H9 (cell line): ENCODE data around the gene HOXA9. TPM values are rescaled to one million over a fixed set of nuclear protein-coding genes. Genes with fewer than 3 reads are reported as not detected.

Experiments
- DNase-seq: peaks from one replicate; pipeline ENCODE4 v3.0.0-alpha.2; 2017
- H2AFZ ChIP-seq: one replicate; pipeline ENCODE4 v1.6.1; 2013; ENCODE audit warnings: mild to moderate bottlenecking, low read length, control low read depth, moderate library complexity
- H2AK5ac ChIP-seq: 2 replicates; pipeline ENCODE4 v1.6.1; 2013; ENCODE audit warnings: low read length, control low read depth, mixed read lengths; ENCODE audit not compliant: insufficient read length
- H2BK120ac ChIP-seq: one replicate; pipeline ENCODE4 v1.6.1; 2013; ENCODE audit warnings: low read depth, mild to moderate bottlenecking, low read length, control low read depth, inconsistent platforms; ENCODE audit not compliant: poor library complexity, severe bottlenecking
- H2BK12ac ChIP-seq: 2 replicates; pipeline ENCODE4 v1.6.1; 2013; ENCODE audit warnings: low read length, control low read depth, mixed read lengths, low read depth; ENCODE audit not compliant: insufficient read length
- H2BK15ac ChIP-seq: 2 replicates; pipeline ENCODE4 v1.6.1; 2013; ENCODE audit warnings: low read depth, low read length, control low read depth
- H2BK20ac ChIP-seq: one replicate; pipeline ENCODE4 v1.6.1; 2013; ENCODE audit warnings: low read depth, mild to moderate bottlenecking, low read length, control low read depth, inconsistent platforms; ENCODE audit not compliant: poor library complexity, severe bottlenecking
- H2BK5ac ChIP-seq: 2 replicates; pipeline ENCODE4 v1.6.1; 2013; ENCODE audit warnings: low read length, control low read depth, mixed read lengths; ENCODE audit not compliant: insufficient read length
- H3K14ac ChIP-seq: 2 replicates; pipeline ENCODE4 v1.6.1; 2013; ENCODE audit warnings: low read length, control low read depth; ENCODE audit not compliant: insufficient read depth
- H3K18ac ChIP-seq: 2 replicates; pipeline ENCODE4 v1.6.1; 2013; ENCODE audit warnings: low read depth, mild to moderate bottlenecking, mixed read lengths, low read length, control low read depth; ENCODE audit not compliant: insufficient read length
- H3K23ac ChIP-seq: 2 replicates; pipeline ENCODE4 v1.6.1; 2013; ENCODE audit warnings: low read length, control low read depth, mixed read lengths, low read depth; ENCODE audit not compliant: insufficient read length
- H3K23me2 ChIP-seq: 2 replicates; pipeline ENCODE4 v1.6.1; 2013; ENCODE audit warnings: low read depth, mild to moderate bottlenecking, mixed read lengths, low read length, control low read depth; ENCODE audit not compliant: insufficient read length, poor library complexity, severe bottlenecking
- H3K27ac ChIP-seq: 2 replicates; pipeline ENCODE4 v1.5.1; 2013; ENCODE audit warnings: low read length, control low read depth, mixed read lengths, low read depth; ENCODE audit not compliant: insufficient read length
- H3K27me3 ChIP-seq: 2 replicates; pipeline ENCODE4 v1.6.1; 2013; ENCODE audit warnings: low read length, control low read depth, inconsistent platforms; ENCODE audit not compliant: insufficient read depth
- H3K4ac ChIP-seq: 2 replicates; pipeline ENCODE4 v1.6.1; 2013; ENCODE audit warnings: low read depth, mild to moderate bottlenecking, control low read depth, inconsistent platforms, low read length, moderate library complexity
- H3K4me1 ChIP-seq: 2 replicates; pipeline ENCODE4 v1.6.1; 2013; ENCODE audit warnings: low read length, control low read depth, inconsistent platforms; ENCODE audit not compliant: insufficient read depth
- H3K4me2 ChIP-seq: 2 replicates; pipeline ENCODE4 v1.6.1; 2013; ENCODE audit warnings: low read length, control low read depth, mixed read lengths; ENCODE audit not compliant: insufficient read length, insufficient read depth
- H3K56ac ChIP-seq: 2 replicates; pipeline ENCODE4 v1.6.1; 2013; ENCODE audit warnings: low read depth, mild to moderate bottlenecking, mixed read lengths, low read length, control low read depth; ENCODE audit not compliant: insufficient read length
- H3K79me1 ChIP-seq: 2 replicates; pipeline ENCODE4 v1.6.1; 2013; ENCODE audit warnings: low read depth, mild to moderate bottlenecking, moderate library complexity, low read length, control low read depth, inconsistent platforms; ENCODE audit not compliant: insufficient read depth, poor library complexity, severe bottlenecking
- H3K79me2 ChIP-seq: 2 replicates; pipeline ENCODE4 v1.6.1; 2013; ENCODE audit warnings: low read length, control low read depth, inconsistent platforms; ENCODE audit not compliant: insufficient read depth
- H3K9ac ChIP-seq: 2 replicates; pipeline ENCODE4 v1.6.1; 2013; ENCODE audit warnings: low read length, control low read depth, mixed read lengths; ENCODE audit not compliant: insufficient read length; ENCODE audit errors: extremely low read depth
- H3K9me3 ChIP-seq: one replicate; pipeline ENCODE4 v1.6.1; 2013; ENCODE audit warnings: low read depth, low read length, inconsistent platforms; ENCODE audit not compliant: control insufficient read depth
- H3T11ph ChIP-seq: one replicate; pipeline ENCODE4 v1.6.1; 2013; ENCODE audit warnings: mild to moderate bottlenecking, low read length, control low read depth, inconsistent platforms
- H4K20me1 ChIP-seq: one replicate; pipeline ENCODE4 v1.6.1; 2013; ENCODE audit not compliant: control insufficient read depth, insufficient read length, insufficient read depth
- H4K5ac ChIP-seq: 2 replicates; pipeline ENCODE4 v1.6.1; 2013; ENCODE audit warnings: low read depth, mild to moderate bottlenecking, mixed read lengths, low read length, control low read depth; ENCODE audit not compliant: insufficient read length
- H4K8ac ChIP-seq: replicated peaks from 2 replicates; pipeline ENCODE4 v1.6.1; 2013; ENCODE audit warnings: low read length, control low read depth, mixed read lengths, low read depth; ENCODE audit not compliant: insufficient read length
- H4K91ac ChIP-seq: 2 replicates; pipeline ENCODE4 v1.6.1; 2013; ENCODE audit warnings: low read depth, mild to moderate bottlenecking, moderate library complexity, mixed read lengths, low read length, control low read depth; ENCODE audit not compliant: insufficient read length
- H3K27ac Mint-ChIP-seq, 3 experiments: 2 replicates in 2 of 3; 3 replicates in 1 of 3; pipeline ENCODE4 v1.8.0; 2020 to 2021; ENCODE audit warnings: mixed read lengths in 3 of 3, mild to moderate bottlenecking in 1 of 3, moderate library complexity in 1 of 3
- H3K27me3 Mint-ChIP-seq: 2 replicates; pipeline ENCODE4 v1.8.0; 2021; ENCODE audit warnings: low read depth, mild to moderate bottlenecking, moderate library complexity, mixed read lengths
- H3K36me3 Mint-ChIP-seq, 3 experiments: 2 replicates in 2 of 3; 3 replicates in 1 of 3; pipeline ENCODE4 v1.8.0; 2020 to 2021; ENCODE audit warnings: low read depth in 3 of 3, mixed read lengths in 3 of 3; ENCODE audit not compliant: insufficient read depth in 1 of 3
- H3K4me1 Mint-ChIP-seq, 2 experiments: 2 replicates each; pipeline ENCODE4 v1.8.0; 2020; ENCODE audit warnings: mixed read lengths in 2 of 2
- H3K4me3 Mint-ChIP-seq, 2 experiments: 2 replicates in 1 of 2; 3 replicates in 1 of 2; pipeline ENCODE4 v1.8.0; 2020 to 2021; ENCODE audit warnings: mild to moderate bottlenecking in 2 of 2, mixed read lengths in 2 of 2, moderate library complexity in 1 of 2
- H3K9me3 Mint-ChIP-seq, 2 experiments: 2 replicates in 1 of 2; 3 replicates in 1 of 2; pipeline ENCODE4 v1.8.0; 2020; ENCODE audit warnings: mild to moderate bottlenecking in 2 of 2, mixed read lengths in 2 of 2, moderate library complexity in 1 of 2
- WGBS: extraction: QIAGEN DNeasy Blood & Tissue Kit; methylation state at CpG from one replicate; pipeline ENCODE4 v1.1.7; 2013; ENCODE audit warnings: missing lambda C conversion rate, low lambda C conversion rate, mixed read lengths; ENCODE audit not compliant: insufficient read length; ENCODE audit errors: extremely low coverage; 5-methylcytosine and 5-hydroxymethylcytosine counted together
- total RNA-seq: library from RNA; stranded (reverse); gene quantifications from 2 replicates; pipeline ENCODE4 v1.2.1, GENCODE V29; 2021
- TF ChIP-seq, protein P1 (sequence below): fragments of 200-600 bp; sonication (generic); conservative IDR thresholded peaks from 3 replicates; pipeline ENCODE4 v1.8.0; 2021; ENCODE audit warnings: antibody characterized with exemption, mild to moderate bottlenecking

Gene HOXA9
- total RNA-seq, 1 experiment from 2014 or later, result not detected

DNA sequence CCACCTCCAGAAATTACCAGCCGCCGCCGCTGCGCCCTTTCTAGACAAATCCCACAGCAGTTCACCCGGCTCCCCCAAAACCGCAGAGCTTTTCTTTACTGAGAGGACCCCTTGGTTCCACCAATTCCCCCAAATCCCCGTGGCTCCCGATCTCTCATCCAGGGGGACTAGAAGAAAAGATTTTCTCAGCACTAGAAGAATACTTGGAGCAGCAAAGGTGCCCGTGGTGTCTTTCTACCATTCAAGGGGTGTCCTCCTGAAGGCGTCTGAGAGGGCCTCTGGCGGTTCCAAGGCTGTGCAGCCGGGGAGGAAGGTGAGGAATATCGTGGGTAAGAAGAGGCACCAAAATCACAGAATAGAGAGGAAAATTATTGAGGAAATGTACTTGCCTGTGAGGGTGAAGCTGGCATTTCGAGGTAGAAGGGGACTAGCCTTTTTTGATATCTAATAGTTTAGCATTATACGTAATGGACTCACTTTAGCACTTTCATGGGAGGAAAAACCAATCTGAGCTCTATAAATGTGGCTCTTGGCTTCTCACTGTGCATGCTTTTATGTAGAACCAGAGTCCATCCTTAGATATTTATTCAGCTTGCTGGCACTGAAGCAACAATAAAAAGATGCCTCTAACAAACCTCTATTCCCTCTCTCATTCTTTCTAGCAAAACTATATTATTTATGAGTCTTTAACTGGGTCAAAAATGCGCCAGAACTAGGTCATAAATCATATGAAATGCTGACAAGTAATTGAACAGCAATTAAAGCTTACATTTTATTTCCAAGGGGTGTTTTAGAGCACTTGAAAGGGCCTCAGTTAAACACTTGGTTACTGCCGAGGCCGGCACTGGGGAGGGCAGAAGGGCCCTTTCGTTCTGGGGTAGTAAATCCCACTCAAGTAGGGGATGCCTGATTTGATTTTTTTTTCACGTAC, 49.0 kb downstream of the HOXA9 start:
- Histone ChIP-seq H3K56ac (no peak overlapping the region), H3K79me1 (no peaks in the 10 kb centered on the region), H3K9ac (no peak overlapping the region), H3K9me3 (no peaks in the 10 kb centered on the region), H2AK5ac (no peak overlapping the region), H3K27ac (no peak overlapping the region), H4K20me1 (no peaks in the 10 kb centered on the region), H2BK15ac (no peak overlapping the region), H3K4me2 (no peak overlapping the region), H2BK120ac (no peak overlapping the region), H4K91ac (no peak overlapping the region), H3K4ac (no peak overlapping the region), H3K18ac (no peak overlapping the region), H4K5ac (no peak overlapping the region), H3K23ac (no peak overlapping the region), H2BK12ac (no peak overlapping the region), H3K27me3 (peaks cover 97% of the 10 kb centered on the region), H3K23me2 (peaks cover 3% of the 10 kb centered on the region), H3K14ac (no peak overlapping the region), H2BK5ac (no peak overlapping the region), H4K8ac (no peak overlapping the region), H3K79me2 (no peaks in the 10 kb centered on the region), H2AFZ (no peak overlapping the region), H2BK20ac (no peak overlapping the region), H3K4me1 (no peaks in the 10 kb centered on the region), H3T11ph (no peak overlapping the region)
- TF ChIP-seq, protein P1, sequence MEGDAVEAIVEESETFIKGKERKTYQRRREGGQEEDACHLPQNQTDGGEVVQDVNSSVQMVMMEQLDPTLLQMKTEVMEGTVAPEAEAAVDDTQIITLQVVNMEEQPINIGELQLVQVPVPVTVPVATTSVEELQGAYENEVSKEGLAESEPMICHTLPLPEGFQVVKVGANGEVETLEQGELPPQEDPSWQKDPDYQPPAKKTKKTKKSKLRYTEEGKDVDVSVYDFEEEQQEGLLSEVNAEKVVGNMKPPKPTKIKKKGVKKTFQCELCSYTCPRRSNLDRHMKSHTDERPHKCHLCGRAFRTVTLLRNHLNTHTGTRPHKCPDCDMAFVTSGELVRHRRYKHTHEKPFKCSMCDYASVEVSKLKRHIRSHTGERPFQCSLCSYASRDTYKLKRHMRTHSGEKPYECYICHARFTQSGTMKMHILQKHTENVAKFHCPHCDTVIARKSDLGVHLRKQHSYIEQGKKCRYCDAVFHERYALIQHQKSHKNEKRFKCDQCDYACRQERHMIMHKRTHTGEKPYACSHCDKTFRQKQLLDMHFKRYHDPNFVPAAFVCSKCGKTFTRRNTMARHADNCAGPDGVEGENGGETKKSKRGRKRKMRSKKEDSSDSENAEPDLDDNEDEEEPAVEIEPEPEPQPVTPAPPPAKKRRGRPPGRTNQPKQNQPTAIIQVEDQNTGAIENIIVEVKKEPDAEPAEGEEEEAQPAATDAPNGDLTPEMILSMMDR, result no peak
- H3K4me1 Mint-ChIP-seq, result peaks cover 3 to 14% of the 10 kb centered on the region in 2 experiments; a peak in 3 of 4 replicates
- peaks cover 0 to 7% of the 10 kb centered on the region in 2 experiments; a peak in 3 of 5 replicates for H3K9me3 Mint-ChIP-seq
- H3K36me3 Mint-ChIP-seq, result peaks cover 0 to 5% (median 0%) of the 10 kb centered on the region in 3 experiments; a peak in 1 of 7 replicates
- WGBS, result no CpG with 5 or more reads among the region's 20 CpGs
- no peak overlapping the region for H3K4me3 Mint-ChIP-seq
- H3K27me3 Mint-ChIP-seq, result peaks cover 98% of the 10 kb centered on the region
- no peak for DNase-seq
- H3K27ac Mint-ChIP-seq, result no peak overlapping the region
